SJSA1 (cell line): ENCODE measurements around the gene NLGN3. TPM values are rescaled to one million over a fixed set of nuclear protein-coding genes. Genes with fewer than 3 reads are reported as not detected.
"Not testable (repeated sequence)": the region's sequence is repeated elsewhere in the genome, so short reads cannot be mapped to it uniquely, and the experiment has no call there.

Source experiments
- DNase-seq, 2 experiments: peaks; one replicate each; pipeline ENCODE4 v3.0.0-alpha.2; 2015 to 2020; ENCODE audit warnings: low spot score in 2 of 2, low read depth in 1 of 2
- H3K27ac ChIP-seq: fragments of 250-450 bp; sonication (Bioruptor Pico); 2 replicates; pipeline ENCODE4 v1.5.1; 2020; ENCODE audit warnings: mild to moderate bottlenecking, moderate library complexity
- H3K27me3 ChIP-seq: fragments of 250-450 bp; sonication (Bioruptor Pico); replicated peaks from 2 replicates; pipeline ENCODE4 v1.5.1; 2020; ENCODE audit warnings: mild to moderate bottlenecking, moderate library complexity
- H3K36me3 ChIP-seq: fragments of 250-450 bp; sonication (Bioruptor Pico); 2 replicates; pipeline ENCODE4 v1.5.1; 2020; ENCODE audit warnings: mild to moderate bottlenecking
- H3K4me1 ChIP-seq: fragments of 250-450 bp; sonication (Bioruptor Pico); replicated peaks from 2 replicates; pipeline ENCODE4 v1.6.1; 2021; ENCODE audit warnings: mild to moderate bottlenecking
- H3K4me3 ChIP-seq: fragments of 250-450 bp; sonication (Bioruptor Pico); 2 replicates; pipeline ENCODE4 v1.5.1; 2020; ENCODE audit warnings: mild to moderate bottlenecking
- H3K9me3 ChIP-seq: fragments of 250-450 bp; sonication (Bioruptor Pico); replicated peaks from 2 replicates; pipeline ENCODE4 v1.5.1; 2020; ENCODE audit warnings: mild to moderate bottlenecking
- total RNA-seq: library from RNA; depleted of rRNA; stranded (reverse); fragments of >200 nt; shearing (Covaris generic); gene quantifications from 2 replicates; pipeline ENCODE4 v1.2.3, GENCODE V29; 2014

NLGN3 gene
- total RNA-seq, 1 experiment from 2014 or later: not detected

DNA sequence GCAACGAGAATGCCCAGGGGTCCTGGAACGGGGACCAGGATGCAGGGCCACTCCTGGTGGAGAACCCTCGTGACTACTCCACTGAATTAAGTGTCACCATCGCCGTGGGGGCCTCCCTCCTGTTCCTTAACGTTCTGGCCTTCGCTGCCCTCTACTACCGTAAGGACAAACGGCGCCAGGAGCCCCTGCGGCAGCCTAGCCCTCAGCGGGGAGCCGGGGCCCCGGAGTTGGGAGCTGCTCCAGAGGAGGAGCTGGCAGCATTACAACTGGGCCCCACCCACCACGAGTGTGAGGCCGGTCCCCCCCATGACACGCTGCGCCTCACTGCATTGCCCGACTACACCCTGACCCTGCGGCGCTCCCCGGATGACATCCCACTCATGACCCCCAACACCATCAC is 24.9 kb downstream of the NLGN3 start:
- Histone ChIP-seq H3K27ac (no peak overlapping the region), H3K36me3 (no peaks in the 10 kb centered on the region), H3K27me3 (no peaks in the 10 kb centered on the region), H3K4me3 (no peak overlapping the region), H3K9me3 (no peaks in the 10 kb centered on the region), H3K4me1 (no peaks in the 10 kb centered on the region)
- no peak for DNase-seq

DNA sequence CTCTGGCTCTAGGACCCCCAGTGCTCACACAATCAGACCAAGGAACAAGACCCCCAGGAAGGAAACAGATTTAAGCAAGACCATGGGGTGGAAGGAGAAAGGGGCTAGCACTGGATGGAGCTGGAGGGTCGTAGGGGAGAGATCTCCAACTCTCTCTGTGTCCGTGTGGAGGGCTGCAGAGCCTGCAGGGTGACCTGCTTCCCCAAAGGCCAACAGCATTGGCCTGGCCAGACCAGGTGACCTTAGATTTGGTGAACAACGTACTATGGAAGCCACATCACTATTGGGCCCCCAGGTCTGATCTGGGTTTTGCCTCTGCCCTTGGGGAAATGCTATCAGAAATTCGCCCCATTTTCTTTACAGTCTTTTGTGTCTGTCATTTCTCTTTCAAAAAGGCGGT is 26.0 kb downstream of the NLGN3 start:
- Histone ChIP-seq H3K4me1 (no peaks in the 10 kb centered on the region), H3K9me3 (no peaks in the 10 kb centered on the region), H3K36me3 (no peaks in the 10 kb centered on the region), H3K27me3 (no peaks in the 10 kb centered on the region), H3K27ac (no peak overlapping the region), H3K4me3 (no peak overlapping the region)
- no peak for DNase-seq

DNA sequence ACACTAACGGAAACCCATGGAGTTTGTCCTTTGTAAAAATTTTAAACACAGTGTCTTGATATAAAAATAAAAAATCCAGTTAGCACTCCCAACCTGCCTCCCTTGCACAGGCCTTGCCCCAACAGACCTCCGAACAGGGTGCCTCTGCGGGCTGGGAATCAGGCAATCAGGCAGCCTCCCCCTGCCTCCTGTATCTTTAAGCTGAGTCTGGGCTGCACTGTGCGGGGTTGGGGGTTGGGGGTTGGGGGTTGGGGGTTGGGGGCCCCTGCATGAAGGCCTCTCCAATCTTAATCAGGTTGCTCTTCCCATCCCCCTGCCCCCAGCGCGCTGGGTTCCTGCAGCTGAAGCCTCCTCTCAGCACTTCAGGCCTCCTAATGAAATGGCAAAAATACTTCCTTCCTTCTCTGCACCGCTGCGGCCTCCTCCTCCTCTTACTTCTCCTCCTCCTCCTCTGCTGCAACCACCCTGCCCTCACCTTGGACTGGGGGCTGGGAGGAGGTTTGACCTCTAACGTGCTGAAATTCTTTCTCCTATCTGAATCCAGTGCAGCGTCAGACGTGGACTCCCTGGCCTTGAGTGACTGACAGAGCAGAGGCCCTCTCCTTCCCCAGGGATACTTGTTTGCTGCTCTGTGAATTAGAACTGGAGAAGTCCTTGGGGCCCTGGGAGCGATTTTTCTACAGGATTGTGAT is 26.6 kb downstream of the NLGN3 start:
- no peaks in the 10 kb centered on the region for H3K4me1 ChIP-seq
- DNase-seq: no peak
- no peaks in the 10 kb centered on the region for H3K27me3 ChIP-seq
- no peak overlapping the region for H3K4me3 ChIP-seq
- no peaks in the 10 kb centered on the region for H3K36me3 ChIP-seq
- no peak overlapping the region for H3K27ac ChIP-seq
- H3K9me3 ChIP-seq: no peaks in the 10 kb centered on the region

DNA sequence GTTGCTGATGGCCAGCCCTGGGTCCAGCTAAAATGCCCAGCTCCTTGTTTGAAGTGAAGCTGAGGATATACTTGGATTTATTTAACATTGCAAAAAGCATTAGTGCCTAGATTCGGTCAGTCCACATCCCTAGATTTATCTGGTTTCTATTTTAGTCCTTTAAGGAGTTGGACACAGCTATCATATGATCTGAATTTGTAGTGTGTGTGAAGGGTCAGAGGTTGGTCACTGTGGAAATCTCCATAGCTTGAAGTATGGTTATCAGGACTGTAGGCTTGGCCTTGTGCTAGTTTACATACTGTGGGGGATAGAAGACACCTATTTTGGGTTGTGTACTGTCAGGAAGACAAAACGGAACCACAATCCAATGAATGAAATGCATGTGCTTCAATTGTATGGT is 28.8 kb downstream of the NLGN3 start:
- Histone ChIP-seq H3K36me3 (no peaks in the 10 kb centered on the region), H3K27ac (no peak overlapping the region), H3K27me3 (no peaks in the 10 kb centered on the region), H3K4me3 (no peak overlapping the region), H3K9me3 (no peaks in the 10 kb centered on the region), H3K4me1 (no peaks in the 10 kb centered on the region)
- no peak for DNase-seq

DNA sequence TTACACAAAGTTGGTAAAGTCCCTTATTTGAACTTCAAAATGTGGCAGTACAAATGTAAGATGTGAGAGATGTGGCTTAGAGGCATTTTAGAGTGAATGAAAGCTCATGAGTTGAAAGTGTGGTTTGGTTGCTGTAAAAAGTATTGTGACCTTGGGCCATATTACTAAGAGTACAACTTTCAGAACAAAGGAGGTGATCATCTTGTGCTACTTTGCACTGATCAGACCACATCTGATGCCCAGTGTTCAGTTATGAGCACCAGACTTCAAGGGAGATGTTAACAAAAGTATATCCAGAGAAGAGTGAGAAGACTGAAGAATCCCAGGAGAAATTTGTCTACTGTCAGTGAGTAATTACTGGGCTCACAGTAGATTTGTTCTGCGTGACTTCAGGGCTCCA is 30.2 kb downstream of the NLGN3 start:
- no peak for DNase-seq
- Histone ChIP-seq H3K36me3 (no peaks in the 10 kb centered on the region), H3K9me3 (no peaks in the 10 kb centered on the region), H3K4me3 (no peak overlapping the region), H3K27ac (no peak overlapping the region), H3K27me3 (no peaks in the 10 kb centered on the region), H3K4me1 (no peaks in the 10 kb centered on the region)

DNA sequence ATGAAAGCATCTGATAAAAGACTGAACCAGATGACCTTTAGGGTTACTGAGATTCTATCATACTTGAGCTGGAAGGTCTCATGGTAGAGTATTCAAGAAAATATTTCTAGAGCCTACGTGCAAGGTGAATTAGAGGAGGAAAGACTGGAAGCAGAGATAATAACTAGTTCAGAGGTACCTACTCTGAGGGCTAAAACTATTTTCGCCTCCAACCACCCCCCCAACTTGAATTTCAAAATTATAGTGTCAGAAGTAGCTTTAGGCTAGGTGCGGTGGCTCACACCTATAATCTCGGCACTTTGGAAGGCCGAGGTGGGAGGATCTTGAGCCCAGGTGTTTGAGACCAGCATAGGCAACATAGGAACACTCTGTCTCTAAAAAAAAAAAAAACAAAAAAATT is 30.9 kb downstream of the NLGN3 start:
- Histone ChIP-seq H3K9me3 (no peaks in the 10 kb centered on the region), H3K36me3 (no peaks in the 10 kb centered on the region), H3K27ac (no peak overlapping the region), H3K4me3 (no peak overlapping the region), H3K4me1 (no peaks in the 10 kb centered on the region), H3K27me3 (no peaks in the 10 kb centered on the region)
- DNase-seq: no peak

DNA sequence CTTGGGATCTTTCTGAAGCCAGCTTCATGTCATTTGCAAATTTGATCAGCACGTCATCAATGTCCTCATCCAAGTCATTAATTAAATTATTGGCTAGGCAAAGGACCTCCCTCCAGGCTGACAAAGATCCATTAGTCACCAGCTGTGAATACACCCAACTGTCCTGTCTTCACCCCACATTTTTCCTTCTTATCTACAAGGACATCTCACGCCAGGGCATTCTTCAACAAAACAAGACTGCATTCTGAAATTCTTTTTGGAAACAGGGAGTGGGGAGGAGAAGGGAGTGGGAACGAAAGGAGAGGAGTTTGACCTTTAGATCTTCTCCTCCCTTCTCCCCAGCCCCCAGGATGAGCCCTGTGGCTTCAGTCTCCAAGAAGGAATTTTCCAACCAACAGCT is 32.7 kb downstream of the NLGN3 start:
- no peaks in the 10 kb centered on the region for H3K4me1 ChIP-seq
- H3K36me3 ChIP-seq: no peaks in the 10 kb centered on the region
- no peak overlapping the region for H3K4me3 ChIP-seq
- no peak overlapping the region for H3K27ac ChIP-seq
- H3K9me3 ChIP-seq: no peaks in the 10 kb centered on the region
- no peak for DNase-seq
- no peaks in the 10 kb centered on the region for H3K27me3 ChIP-seq

DNA sequence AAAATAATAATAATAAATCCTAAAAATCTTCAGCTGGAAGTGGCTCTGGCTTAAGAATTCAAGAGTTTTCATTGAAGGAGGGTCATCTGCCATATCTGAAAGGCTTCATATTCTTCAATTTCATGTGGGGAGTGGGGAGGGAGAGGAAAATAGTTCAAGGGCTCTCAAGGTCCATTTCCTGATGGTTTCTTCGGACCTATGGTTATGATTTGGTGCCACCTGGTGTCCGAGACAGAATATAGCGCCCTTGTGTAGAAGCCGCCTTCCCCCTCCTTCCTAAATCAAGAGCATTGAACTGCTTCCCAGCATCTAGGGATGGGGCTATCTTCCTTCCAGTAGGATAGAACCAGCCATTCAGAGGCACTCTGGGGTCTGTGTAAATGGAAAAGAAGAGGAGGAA is 34.3 kb downstream of the NLGN3 start:
- H3K27ac ChIP-seq: no peak overlapping the region
- no peaks in the 10 kb centered on the region for H3K27me3 ChIP-seq
- H3K4me3 ChIP-seq: no peak overlapping the region
- no peaks in the 10 kb centered on the region for H3K4me1 ChIP-seq
- no peaks in the 10 kb centered on the region for H3K36me3 ChIP-seq
- DNase-seq: no peak
- no peaks in the 10 kb centered on the region for H3K9me3 ChIP-seq

DNA sequence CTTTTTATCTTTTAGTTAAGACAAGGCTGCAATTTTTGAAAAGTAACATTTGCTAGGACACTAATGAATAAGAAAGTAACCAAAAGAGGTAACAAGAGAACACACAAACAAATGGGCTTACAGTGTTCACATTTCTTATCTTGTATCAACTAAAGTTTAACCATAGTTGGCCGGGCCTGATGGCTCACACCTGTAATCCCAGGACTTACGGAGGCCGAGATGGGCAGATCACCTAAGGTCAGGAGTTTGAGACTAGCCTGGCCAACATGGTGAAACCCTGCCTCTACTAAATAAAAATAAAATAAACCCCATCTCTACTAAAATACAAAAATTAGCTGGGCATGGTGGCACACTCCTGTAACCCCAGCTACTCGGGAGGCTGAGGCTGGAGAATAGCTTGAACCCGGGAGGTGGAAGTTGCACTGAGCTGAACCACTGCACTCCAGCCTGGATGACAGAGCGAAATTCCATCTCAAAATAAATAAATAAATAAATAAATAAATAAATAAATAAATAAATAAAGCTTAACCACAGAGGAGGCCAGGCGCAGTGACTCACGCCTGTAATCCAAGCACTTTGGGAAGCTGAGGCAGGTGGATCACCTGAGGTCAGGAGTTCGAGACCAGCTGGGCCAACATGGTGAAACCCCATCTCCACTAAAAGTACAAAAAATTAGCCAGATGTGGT is 36.1 kb downstream of the NLGN3 start:
- H3K4me1 ChIP-seq, H3K9me3 ChIP-seq, H3K27ac ChIP-seq, H3K4me3 ChIP-seq, H3K27me3 ChIP-seq, H3K36me3 ChIP-seq, DNase-seq: not testable (repeated sequence)

DNA sequence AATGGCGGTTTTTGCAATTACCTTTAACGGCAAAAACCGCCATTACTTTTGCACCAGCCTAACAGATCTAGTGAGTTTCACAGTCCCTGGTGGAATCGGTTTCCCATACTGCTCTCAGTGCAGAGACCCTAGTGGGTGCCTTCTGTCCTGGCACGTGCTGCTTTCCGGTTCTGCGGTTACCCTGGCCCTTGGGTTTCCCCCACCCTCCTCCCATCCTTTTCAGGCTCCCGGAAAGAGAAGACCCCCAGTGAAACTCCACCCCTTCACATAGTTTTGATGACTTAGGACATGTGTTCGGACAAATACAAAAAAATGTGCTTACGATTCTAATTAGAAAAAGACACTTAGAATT is 36.9 kb downstream of the NLGN3 start:
- Histone ChIP-seq H3K27ac (no peak overlapping the region), H3K9me3 (no peaks in the 10 kb centered on the region), H3K4me1 (no peaks in the 10 kb centered on the region), H3K36me3 (no peaks in the 10 kb centered on the region), H3K4me3 (no peak overlapping the region), H3K27me3 (no peaks in the 10 kb centered on the region)
- DNase-seq: no peak

DNA sequence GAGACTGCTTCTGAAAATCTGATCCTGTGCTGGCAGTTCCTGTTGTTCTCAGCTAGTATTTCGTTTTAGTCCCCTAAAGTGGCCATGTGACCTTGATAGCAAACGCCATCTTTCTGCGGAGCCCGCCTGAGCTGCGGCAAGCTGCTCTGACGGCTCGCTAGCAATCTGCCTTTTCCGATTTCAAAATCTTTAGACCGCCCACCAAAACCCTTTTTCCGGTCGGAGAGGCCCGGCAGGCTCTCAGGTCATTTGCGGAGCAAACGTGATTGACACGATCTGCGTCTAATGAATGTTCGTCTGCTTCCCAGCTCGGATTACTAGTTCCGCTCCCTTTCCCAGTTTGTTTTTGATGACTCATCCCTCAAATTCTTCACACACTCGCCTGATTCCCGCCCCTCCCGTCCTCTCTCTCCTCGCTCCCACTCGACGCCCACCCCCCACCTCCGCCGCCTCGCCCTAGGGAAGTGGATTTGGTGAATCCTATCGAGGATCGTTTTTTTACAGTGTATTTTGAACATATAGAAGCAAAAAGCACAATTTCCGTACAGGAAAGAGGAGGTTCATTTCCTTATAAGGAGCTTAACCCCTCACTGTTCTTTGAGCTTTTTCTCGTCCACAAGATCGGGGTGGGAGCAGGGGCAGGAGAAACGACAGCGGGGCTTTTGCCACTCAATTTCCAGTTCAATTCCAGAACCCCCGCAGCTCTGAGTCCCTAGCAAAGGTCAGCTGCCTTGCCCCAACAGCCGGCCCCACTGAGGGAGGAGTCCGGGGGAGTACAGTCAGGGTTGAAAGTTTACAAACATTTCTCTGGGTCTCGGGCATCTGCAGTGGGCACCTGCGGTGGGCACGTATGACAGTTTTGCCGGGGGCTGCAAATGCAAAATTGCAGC is 37.5 kb downstream of the NLGN3 start:
- no peak overlapping the region for H3K27ac ChIP-seq
- no peak for DNase-seq
- H3K36me3 ChIP-seq: no peaks in the 10 kb centered on the region
- H3K27me3 ChIP-seq: no peaks in the 10 kb centered on the region
- H3K4me3 ChIP-seq: no peak overlapping the region
- no peaks in the 10 kb centered on the region for H3K9me3 ChIP-seq
- H3K4me1 ChIP-seq: no peaks in the 10 kb centered on the region

DNA sequence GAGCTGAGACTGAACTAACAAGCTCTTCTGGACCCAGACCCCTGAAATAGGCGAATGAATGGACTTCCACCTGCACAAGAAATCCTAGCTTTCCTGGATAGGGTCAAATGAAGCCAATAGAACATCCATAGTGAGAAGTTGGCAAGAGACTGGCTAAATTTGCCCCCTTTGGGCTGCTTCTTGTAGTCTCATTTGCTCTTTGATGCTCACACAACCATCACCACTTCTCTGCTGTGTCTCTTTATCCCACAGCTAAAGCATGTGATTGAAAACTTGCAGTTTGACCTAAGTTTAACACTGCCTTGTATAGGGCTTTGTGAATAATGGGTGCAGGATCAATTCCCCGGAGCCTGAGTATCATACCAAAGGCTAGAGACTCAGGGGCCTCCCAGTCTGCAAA is 38.2 kb downstream of the NLGN3 start:
- no peaks in the 10 kb centered on the region for H3K4me1 ChIP-seq
- DNase-seq: no peak
- no peak overlapping the region for H3K27ac ChIP-seq
- no peaks in the 10 kb centered on the region for H3K9me3 ChIP-seq
- H3K36me3 ChIP-seq: no peaks in the 10 kb centered on the region
- no peak overlapping the region for H3K4me3 ChIP-seq
- no peaks in the 10 kb centered on the region for H3K27me3 ChIP-seq

DNA sequence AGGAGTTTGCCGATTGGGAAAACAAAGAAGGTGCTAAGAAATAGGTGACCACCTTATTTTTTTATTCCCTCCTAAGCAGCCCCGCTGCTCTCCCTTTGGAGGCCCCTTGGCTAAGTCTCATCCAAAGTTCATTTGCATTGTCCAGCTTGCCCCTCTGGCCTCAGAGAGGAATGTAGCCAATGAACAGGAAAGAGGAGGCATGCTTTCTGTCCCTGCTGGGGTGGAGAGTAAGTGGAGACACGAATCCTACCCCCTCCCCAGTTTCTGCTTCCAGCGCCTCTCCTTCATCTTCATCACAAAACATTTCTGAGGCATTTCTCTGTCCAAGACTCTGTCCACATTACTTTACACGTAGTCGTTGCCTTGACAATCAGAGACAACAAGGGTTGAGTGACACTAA is 38.7 kb downstream of the NLGN3 start:
- Histone ChIP-seq H3K4me3 (no peak overlapping the region), H3K36me3 (no peaks in the 10 kb centered on the region), H3K27me3 (no peaks in the 10 kb centered on the region), H3K27ac (no peak overlapping the region), H3K9me3 (no peaks in the 10 kb centered on the region), H3K4me1 (no peaks in the 10 kb centered on the region)
- no peak for DNase-seq

DNA sequence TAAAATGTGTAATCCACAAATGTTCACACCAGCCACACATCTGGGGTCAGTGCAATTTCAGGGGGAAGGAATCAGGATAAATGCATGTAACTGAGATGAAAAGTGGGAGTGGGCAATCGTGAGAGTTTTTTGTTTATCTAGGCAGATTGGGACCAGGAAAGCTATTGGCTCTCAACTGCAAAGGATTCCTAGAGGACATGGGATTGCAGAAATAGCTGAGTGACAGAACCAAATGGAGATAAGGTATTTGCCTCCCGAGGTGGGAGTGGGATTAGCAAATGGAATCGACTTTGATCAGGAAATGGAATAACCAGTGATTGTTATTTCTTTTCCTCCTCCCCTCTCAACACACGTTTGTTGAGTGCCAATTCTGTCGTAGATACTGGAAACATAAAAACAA is 39.5 kb downstream of the NLGN3 start:
- DNase-seq: no peak
- H3K36me3 ChIP-seq: no peaks in the 10 kb centered on the region
- no peaks in the 10 kb centered on the region for H3K27me3 ChIP-seq
- H3K27ac ChIP-seq: no peak overlapping the region
- no peak overlapping the region for H3K4me3 ChIP-seq
- H3K9me3 ChIP-seq: no peaks in the 10 kb centered on the region
- no peaks in the 10 kb centered on the region for H3K4me1 ChIP-seq
